Smooth muscle cell (in vitro differentiated cells): ENCODE measurements around the gene COG1. TPM values are rescaled to one million over a fixed set of nuclear protein-coding genes. Genes with fewer than 3 reads are reported as not detected.
A peak's percentile ranks its signal among the peaks of the same experiment; 100 is the strongest.

ENCODE experiments used
- DNase-seq: peaks from one replicate; lab custom pipeline; 2025; ENCODE audit not compliant: unreplicated experiment; lab: John Stamatoyannopoulos, UW
- H2AFZ ChIP-seq: fragments of 200-600 bp; sonication (generic); 2 replicates; pipeline ENCODE4 v1.6.0; 2016; ENCODE audit warnings: antibody characterized with exemption, low read depth, mild to moderate bottlenecking
- H3F3A ChIP-seq: fragments of 200-600 bp; sonication (generic); 2 replicates; pipeline ENCODE4 v1.6.0; 2017; ENCODE audit warnings: antibody characterized with exemption, low read depth
- H3K27ac ChIP-seq: fragments of 200-600 bp; sonication (generic); 2 replicates; pipeline ENCODE4 v1.5.1; 2016; ENCODE audit warnings: low read depth, mild to moderate bottlenecking
- H3K27me3 ChIP-seq: fragments of 200-600 bp; sonication (generic); 2 replicates; pipeline ENCODE4 v1.6.1; 2016; ENCODE audit warnings: low read depth, mild to moderate bottlenecking
- H3K36me3 ChIP-seq: fragments of 200-600 bp; sonication (generic); 2 replicates; pipeline ENCODE4 v1.5.1; 2016; ENCODE audit warnings: low read depth
- H3K4me1 ChIP-seq: fragments of 200-600 bp; sonication (generic); 2 replicates; pipeline ENCODE4 v1.5.1; 2016; ENCODE audit warnings: low read depth
- H3K4me2 ChIP-seq: fragments of 200-600 bp; sonication (generic); 2 replicates; pipeline ENCODE4 v1.6.0; 2016; ENCODE audit warnings: mild to moderate bottlenecking
- H3K4me3 ChIP-seq: fragments of 200-600 bp; sonication (generic); 2 replicates; pipeline ENCODE4 v1.5.1; 2016; ENCODE audit warnings: mild to moderate bottlenecking
- H3K79me2 ChIP-seq: fragments of 200-600 bp; sonication (generic); 2 replicates; pipeline ENCODE4 v1.6.0; 2016; ENCODE audit warnings: low read depth, mild to moderate bottlenecking
- H3K9ac ChIP-seq: fragments of 200-600 bp; sonication (generic); 2 replicates; pipeline ENCODE4 v1.6.0; 2016; ENCODE audit warnings: low read depth
- H3K9me3 ChIP-seq: fragments of 200-600 bp; sonication (generic); replicated peaks from 2 replicates; pipeline ENCODE4 v1.5.1; 2016; ENCODE audit warnings: low read depth
- H4K20me1 ChIP-seq: fragments of 200-600 bp; sonication (generic); 2 replicates; pipeline ENCODE4 v1.6.0; 2016; ENCODE audit warnings: low read depth
- WGBS: methylation state at CpG from one replicate; pipeline ENCODE4 v1.1.7; 2016; ENCODE audit warnings: low lambda C conversion rate; 5-methylcytosine and 5-hydroxymethylcytosine counted together
- polyA plus RNA-seq: library from polyadenylated mRNA; unstranded; fragments of >200 nt; fragmentation: Nextera tagmentation; extraction: Ambion mirVana; gene quantifications from 2 replicates; pipeline ENCODE4 v1.2.1, GENCODE V29; 2016
- total RNA-seq: library from RNA; depleted of rRNA; stranded (reverse); fragments of >200 nt; gene quantifications from 2 replicates; pipeline ENCODE4 v1.2.3, GENCODE V29; 2014
- TF ChIP-seq, protein P1 (sequence below): fragments of 200-600 bp; sonication (generic); IDR thresholded peaks from 2 replicates; pipeline ENCODE4 v1.5.1; 2017; ENCODE audit warnings: borderline replicate concordance, mild to moderate bottlenecking, antibody characterized with exemption; ENCODE audit not compliant: insufficient read depth, poor library complexity, severe bottlenecking

Gene COG1
- total and polyA plus RNA-seq, 2 experiments from 2014 or later: 29.4 to 37.8 TPM

DNA sequence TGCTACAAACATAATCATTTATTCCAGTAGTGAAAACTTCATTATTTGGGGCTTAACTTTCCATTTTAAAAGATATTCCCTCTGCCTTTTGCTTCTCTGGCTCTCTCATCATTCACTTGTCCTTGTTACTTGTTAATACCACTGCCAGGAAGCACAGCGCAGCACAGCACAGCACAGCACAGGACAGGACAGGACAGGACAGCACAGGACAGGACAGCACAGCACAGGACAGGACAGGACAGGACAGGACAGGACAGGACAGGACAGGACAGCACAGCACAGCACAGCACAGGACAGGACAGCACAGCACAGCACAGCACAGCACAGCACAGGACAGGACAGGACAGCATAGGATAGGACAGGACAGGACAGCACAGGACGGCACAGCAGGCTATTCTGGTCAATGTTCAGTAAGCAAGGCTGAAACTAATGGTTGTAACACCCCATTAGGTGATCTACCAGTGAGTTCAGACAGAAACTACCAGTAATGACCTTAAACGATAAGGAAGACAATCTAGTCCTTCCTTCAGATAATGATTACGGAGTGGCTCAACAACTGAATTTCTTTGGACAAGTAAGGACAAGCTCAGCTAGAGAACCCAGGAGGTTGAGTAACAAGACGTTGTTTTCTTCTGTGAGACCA, 31.9 kb downstream of the COG1 start:
- no peak for DNase-seq
- no peak overlapping the region for H3K27ac ChIP-seq
- H3K36me3 ChIP-seq: no peaks in the 10 kb centered on the region
- no peak overlapping the region for H3K9ac ChIP-seq
- peaks cover 6% of the 10 kb centered on the region for H3F3A ChIP-seq
- 68% methylated on average over 5 of the region's 5 CpGs for WGBS
- H4K20me1 ChIP-seq: peaks cover 62% of the 10 kb centered on the region
- peaks cover 58% of the 10 kb centered on the region for H3K79me2 ChIP-seq
- no peaks in the 10 kb centered on the region for H3K27me3 ChIP-seq
- H2AFZ ChIP-seq: no peak overlapping the region
- H3K4me2 ChIP-seq: no peak overlapping the region
- H3K9me3 ChIP-seq: no peaks in the 10 kb centered on the region
- TF ChIP-seq, protein P1, sequence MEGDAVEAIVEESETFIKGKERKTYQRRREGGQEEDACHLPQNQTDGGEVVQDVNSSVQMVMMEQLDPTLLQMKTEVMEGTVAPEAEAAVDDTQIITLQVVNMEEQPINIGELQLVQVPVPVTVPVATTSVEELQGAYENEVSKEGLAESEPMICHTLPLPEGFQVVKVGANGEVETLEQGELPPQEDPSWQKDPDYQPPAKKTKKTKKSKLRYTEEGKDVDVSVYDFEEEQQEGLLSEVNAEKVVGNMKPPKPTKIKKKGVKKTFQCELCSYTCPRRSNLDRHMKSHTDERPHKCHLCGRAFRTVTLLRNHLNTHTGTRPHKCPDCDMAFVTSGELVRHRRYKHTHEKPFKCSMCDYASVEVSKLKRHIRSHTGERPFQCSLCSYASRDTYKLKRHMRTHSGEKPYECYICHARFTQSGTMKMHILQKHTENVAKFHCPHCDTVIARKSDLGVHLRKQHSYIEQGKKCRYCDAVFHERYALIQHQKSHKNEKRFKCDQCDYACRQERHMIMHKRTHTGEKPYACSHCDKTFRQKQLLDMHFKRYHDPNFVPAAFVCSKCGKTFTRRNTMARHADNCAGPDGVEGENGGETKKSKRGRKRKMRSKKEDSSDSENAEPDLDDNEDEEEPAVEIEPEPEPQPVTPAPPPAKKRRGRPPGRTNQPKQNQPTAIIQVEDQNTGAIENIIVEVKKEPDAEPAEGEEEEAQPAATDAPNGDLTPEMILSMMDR: no peak
- H3K4me3 ChIP-seq: no peak overlapping the region
- H3K4me1 ChIP-seq: peaks cover 15% of the 10 kb centered on the region

DNA sequence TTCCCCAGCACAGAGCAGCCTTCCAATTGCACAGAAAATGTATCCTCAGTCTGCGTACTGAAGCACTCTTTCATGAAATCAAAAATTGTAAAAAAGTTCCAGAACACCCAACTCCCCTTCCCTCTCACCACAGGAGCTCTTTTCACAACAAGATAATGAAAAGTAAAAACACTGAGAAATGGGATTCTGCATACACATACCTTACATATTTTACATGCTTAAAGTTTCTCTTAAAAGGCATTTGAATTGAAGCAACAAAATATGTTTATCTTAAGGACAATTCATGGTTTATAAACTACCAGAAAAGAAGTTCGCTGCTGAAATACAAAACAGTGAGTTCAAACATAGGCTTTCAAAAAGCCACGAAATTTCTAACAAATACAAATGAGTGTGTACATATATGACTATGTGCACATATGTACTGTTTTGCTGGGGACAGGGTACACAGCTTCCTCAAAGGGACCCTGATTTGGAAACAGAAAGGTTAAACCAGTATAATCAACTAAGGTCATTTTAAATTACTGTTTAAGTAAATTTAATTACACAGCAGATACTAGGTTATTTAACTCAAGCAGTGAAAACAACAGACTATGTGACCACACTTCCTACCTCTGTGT, 33.8 kb downstream of the COG1 start:
- DNase-seq: no peak
- H3K9me3 ChIP-seq: no peaks in the 10 kb centered on the region
- H3K79me2 ChIP-seq: peaks cover 67% of the 10 kb centered on the region
- H4K20me1 ChIP-seq: peaks cover 73% of the 10 kb centered on the region
- H3K27ac ChIP-seq: no peak overlapping the region
- H2AFZ ChIP-seq: no peak overlapping the region
- WGBS: 47% methylated on average over 3 of the region's 3 CpGs
- TF ChIP-seq, protein P1: no peak
- H3K4me1 ChIP-seq: peaks cover 26% of the 10 kb centered on the region
- H3F3A ChIP-seq: peaks cover 9% of the 10 kb centered on the region
- peak overlapping the region; percentile 2 for H3K4me2 ChIP-seq
- no peak overlapping the region for H3K4me3 ChIP-seq
- no peak overlapping the region for H3K9ac ChIP-seq
- H3K27me3 ChIP-seq: no peaks in the 10 kb centered on the region
- no peaks in the 10 kb centered on the region for H3K36me3 ChIP-seq

DNA sequence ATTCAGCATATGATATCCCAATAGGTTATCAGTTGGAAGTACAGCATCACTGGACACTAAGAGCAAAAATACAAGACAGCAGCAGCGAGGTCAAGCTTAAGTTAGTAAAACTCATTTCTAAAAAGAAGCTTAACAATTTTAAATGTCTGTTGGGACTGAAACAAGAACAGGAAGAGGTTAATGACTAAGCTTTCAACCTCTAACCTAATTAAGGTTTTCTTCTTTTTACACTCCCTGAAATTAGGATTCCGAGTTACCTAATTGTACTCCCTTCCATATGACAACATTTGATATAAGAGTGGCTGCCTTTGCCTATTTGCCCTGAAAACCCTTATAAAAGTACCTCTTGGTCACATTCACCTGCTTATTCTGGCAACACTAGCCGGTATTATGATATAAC, 34.5 kb downstream of the COG1 start:
- DNase-seq: no peak
- H3K4me1 ChIP-seq: peaks cover 26% of the 10 kb centered on the region
- TF ChIP-seq, protein P1: no peak
- H3K4me3 ChIP-seq: no peak overlapping the region
- peak overlapping the region; percentile 21 for H3K4me2 ChIP-seq
- H3K27ac ChIP-seq: no peak overlapping the region
- H3K9ac ChIP-seq: no peak overlapping the region
- H3K79me2 ChIP-seq: peaks cover 72% of the 10 kb centered on the region
- H4K20me1 ChIP-seq: peaks cover 73% of the 10 kb centered on the region
- no peaks in the 10 kb centered on the region for H3K27me3 ChIP-seq
- no peaks in the 10 kb centered on the region for H3K36me3 ChIP-seq
- H3K9me3 ChIP-seq: no peaks in the 10 kb centered on the region
- WGBS: 82% methylated on average over 3 of the region's 3 CpGs
- no peak overlapping the region for H2AFZ ChIP-seq
- peaks cover 9% of the 10 kb centered on the region for H3F3A ChIP-seq
